Omental fat pad (tissue), 4 donors: ENCODE measurements around the gene IL1RN. TPM values are rescaled to one million over a fixed set of nuclear protein-coding genes. Genes with fewer than 3 reads are reported as not detected.

Experiments used
- ATAC-seq: fragments of 150-250 bp; one replicate; pipeline ENCODE4 v1.9.1; 2016; ENCODE audit warnings: mild to moderate bottlenecking, moderate library complexity; ENCODE audit not compliant: low FRiP score
- DNase-seq: peaks from one replicate; pipeline ENCODE4 v3.0.0-alpha.2; 2019; ENCODE audit warnings: low spot score
- total RNA-seq, 4 donors: library from RNA; depleted of rRNA; stranded (reverse); fragments of >200 nt; gene quantifications; one replicate each; pipeline ENCODE4 v1.1.0, GENCODE V29; 2016
- TF ChIP-seq, protein P1 (sequence below), 3 donors: fragments of 450-650 bp; IDR thresholded peaks; one replicate each; pipeline ENCODE4 v1.5.1; 2016 to 2017; ENCODE audit warnings: antibody characterized with exemption in 3 of 3, mild to moderate bottlenecking in 3 of 3, moderate library complexity in 2 of 3

The IL1RN gene
- total RNA-seq, 4 donors from 2014 or later, result 4.8 to 114 (median 7.1) TPM

DNA sequence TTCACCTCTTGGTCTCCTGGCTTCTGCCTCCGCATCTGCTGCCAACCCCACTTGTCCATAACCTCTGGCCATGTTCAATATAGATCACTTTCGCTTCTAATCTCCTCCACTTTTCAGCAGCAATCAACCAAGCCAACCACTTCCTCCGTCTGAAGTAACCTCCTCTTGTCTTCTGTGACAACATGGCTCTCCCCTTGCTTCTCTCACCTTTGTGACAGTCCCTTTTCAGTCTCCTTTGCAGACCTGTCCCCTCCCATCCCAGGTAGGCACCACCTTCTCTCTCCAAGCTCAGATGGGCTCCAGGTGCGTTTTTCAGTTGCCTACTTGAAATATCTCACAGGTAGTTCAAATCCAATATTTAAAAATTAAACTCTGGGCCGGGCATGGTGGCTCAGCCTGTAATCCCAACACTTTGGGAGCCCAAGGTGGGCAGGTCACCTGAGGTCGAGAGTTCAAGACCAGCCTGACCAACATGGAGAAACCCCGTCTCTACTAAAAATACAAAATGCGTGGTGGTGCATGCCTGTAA, 41.7 kb downstream of the IL1RN start:
- TF ChIP-seq, protein P1, sequence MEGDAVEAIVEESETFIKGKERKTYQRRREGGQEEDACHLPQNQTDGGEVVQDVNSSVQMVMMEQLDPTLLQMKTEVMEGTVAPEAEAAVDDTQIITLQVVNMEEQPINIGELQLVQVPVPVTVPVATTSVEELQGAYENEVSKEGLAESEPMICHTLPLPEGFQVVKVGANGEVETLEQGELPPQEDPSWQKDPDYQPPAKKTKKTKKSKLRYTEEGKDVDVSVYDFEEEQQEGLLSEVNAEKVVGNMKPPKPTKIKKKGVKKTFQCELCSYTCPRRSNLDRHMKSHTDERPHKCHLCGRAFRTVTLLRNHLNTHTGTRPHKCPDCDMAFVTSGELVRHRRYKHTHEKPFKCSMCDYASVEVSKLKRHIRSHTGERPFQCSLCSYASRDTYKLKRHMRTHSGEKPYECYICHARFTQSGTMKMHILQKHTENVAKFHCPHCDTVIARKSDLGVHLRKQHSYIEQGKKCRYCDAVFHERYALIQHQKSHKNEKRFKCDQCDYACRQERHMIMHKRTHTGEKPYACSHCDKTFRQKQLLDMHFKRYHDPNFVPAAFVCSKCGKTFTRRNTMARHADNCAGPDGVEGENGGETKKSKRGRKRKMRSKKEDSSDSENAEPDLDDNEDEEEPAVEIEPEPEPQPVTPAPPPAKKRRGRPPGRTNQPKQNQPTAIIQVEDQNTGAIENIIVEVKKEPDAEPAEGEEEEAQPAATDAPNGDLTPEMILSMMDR (IDR thresholded peaks at IDR 0.05), result no peak
- DNase-seq (no peak), ATAC-seq (no peak)

DNA sequence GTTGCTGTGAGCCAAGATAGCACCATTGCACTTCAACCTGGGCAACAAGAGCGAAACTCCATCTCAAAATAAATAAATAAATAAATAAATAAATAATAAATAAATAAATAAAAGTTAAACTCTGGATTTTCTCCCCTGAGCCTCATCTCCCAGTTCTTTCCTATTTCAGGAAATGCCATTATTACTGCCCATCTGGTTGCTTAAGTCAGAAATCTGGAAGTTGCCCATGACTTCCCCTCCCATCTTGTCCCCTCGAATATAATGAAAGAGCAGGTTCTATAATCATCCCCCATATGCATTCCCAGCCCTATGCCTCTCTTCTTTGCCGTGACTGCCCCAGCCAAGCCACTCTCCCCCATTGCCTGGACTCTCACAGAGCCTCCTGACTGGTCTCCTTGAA, 42.2 kb downstream of the IL1RN start:
- ATAC-seq (no peak), DNase-seq (no peak)
- TF ChIP-seq, protein P1 (IDR thresholded peaks at IDR 0.05), result no peak

DNA sequence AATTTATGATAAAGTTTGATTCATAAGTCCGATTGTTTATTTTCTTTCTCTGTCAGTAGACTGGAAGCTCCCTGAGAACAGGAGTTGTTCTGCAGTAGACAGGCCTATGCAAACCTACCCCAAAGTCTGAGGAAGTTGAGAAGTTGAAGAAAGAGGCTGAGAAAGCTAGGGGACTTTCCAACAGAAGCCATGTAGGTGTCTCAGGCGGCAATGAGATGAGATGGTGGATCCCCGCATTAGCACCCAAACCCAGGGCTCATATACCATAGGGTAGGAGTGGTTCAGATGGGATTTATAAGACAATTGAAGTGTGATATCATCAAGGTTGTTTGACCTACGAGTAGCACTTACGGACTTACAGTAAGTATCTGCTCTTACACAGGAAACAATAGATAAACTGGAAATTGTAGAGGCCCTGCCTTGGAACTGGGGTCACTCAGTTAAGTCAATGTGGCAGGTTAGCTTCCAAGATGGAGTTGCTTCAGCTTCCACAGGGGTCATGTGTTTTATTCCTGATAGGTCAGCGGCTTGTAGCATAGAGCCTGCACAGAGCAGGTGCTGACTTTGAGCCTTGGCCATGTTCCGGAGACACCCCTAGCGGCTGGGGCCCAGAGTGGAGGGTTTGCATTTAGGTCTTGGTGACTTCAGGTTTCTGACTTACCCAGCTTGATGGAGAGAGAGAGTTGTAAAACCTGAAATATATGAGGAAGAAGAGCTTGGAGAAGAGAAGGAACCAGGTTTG, 44.1 kb downstream of the IL1RN start:
- TF ChIP-seq, protein P1 (IDR thresholded peaks at IDR 0.05), result no peak
- no peak for DNase-seq

DNA sequence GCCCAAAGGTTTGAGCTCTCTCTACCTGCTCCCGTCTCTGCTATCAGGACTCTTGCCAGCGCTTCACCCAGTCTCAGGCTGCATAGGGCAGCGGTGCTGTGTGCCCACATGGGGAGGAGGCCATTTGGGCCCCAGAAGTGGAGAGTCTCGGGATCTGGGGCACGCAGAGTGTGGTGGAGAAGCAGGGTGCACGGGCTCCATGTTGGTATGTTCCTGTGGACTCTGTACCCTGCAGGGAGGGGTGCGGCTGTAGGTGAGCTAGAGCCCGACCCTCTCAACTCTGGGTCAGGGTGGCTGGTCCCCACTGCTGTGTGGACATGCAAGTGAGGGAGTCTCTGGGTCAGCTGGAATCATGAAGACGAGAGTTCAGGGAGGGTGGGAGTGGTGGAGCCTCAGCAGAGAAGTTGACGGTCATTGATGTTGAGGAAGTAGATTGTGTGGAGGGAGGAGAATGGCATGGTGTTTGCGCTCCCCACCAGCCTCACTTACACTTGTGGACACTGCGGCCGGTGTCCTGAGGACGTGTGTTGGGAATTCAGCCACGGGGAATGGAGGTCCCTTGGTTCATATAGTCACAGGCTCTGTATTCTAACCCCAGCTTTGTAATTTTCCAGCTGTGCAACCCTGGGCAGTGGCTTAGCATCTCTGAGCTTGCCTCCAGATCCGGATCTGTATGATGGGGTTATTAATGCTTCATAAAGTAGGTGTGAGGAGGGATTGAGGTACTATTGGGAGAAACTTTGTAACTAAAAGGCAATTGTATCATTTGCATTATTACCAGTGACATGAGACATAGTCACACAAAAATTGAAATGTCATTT, 45.5 kb downstream of the IL1RN start:
- DNase-seq, result no peak
- TF ChIP-seq, protein P1 (IDR thresholded peaks at IDR 0.05), result no peak
- ATAC-seq, result no peak

More for the DNA sequence above, 44.1 kb downstream of the IL1RN start:
- ATAC-seq, result no peak

DNA sequence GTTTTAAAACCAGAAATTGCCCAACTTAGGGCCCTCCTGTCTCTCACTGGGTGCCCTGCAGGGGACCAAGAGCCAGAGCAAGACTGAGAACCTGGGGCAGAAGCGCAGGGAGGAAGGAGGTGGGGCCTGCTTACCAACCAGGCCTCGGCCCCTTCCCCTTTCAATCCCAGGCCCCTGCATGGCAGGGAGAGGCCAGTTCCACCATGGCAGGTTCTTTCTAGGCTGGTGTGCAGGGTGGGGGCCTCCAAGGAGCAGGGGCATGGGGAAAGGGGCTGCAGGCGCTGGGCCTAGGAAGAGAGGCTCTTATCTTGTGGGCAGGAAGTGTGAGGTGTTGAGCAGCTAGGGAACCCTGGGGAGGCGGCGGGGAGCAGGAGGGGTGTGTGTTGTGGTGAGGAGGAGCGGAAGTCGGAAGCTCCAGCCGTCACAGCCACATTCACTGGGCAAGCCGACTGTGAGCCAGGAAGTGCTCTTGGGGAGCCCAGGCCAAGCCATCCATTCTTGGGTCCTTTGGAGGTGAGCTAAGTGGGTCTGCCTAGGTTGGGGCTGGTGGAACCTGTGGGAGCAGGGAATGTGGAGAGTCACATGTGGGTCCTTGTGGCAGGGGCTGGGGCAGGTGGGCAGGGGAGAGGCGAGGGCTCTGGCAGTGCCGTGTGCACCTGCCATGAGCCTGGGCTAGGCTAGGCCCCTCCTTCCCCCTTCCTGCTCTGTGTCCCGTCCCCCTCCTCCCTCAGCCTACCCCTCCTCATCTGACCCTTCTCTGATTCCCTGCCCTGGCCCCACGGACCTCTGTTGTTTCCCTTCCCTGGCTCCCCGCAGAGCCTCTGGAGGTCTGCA, 46.4 kb downstream of the IL1RN start, which contains the start of gene PSD4:
Gene PSD4, plus strand, starts transcription at position 430 of the 834 bp plus-strand sequence. CDS start 8,486 bp downstream, outside the sequence.
- ATAC-seq, result no peak
- TF ChIP-seq, protein P1 (IDR thresholded peaks at IDR 0.05), result no peak
- no peak for DNase-seq

DNA sequence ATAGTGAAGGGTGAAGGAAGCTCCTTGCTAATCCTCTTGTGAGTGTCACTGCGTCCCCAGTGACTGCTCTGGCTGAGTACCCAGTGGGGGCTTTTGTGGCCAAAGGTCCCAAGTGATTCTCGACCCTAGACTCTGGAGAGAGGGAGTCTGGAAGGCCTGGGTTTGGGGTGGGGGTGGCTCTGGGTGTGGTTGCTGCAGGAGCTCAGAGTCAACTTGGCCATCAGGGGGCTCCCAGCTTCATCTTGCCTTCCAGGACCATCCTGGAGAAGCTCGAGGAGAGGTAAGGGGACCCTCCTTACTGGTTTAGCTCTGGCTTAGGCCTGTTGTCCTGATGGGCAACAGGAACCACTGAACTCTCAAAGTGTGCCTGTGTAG, 47.0 kb downstream of the IL1RN start:
- no peak for DNase-seq
- TF ChIP-seq, protein P1 (IDR thresholded peaks at IDR 0.05), result no peak
- no peak for ATAC-seq
